AG09319 (cell line): ENCODE results near the gene WDR36.

Experiments
- DNase-seq: peaks from one replicate; pipeline ENCODE4 v3.0.0-alpha.2; 2010; ENCODE audit warnings: low read depth; ENCODE audit errors: extremely low read depth
- TF ChIP-seq, protein P1 (sequence below): IDR thresholded peaks from 2 replicates; pipeline ENCODE4 v1.5.1; 2011; ENCODE audit warnings: low read depth, mild to moderate bottlenecking, inconsistent platforms, low read length, moderate library complexity

The WDR36 gene

GRCh38 chr5:111173476-111173875 lies 81.3 kb downstream of the WDR36 start:
- TF ChIP-seq, protein P1, sequence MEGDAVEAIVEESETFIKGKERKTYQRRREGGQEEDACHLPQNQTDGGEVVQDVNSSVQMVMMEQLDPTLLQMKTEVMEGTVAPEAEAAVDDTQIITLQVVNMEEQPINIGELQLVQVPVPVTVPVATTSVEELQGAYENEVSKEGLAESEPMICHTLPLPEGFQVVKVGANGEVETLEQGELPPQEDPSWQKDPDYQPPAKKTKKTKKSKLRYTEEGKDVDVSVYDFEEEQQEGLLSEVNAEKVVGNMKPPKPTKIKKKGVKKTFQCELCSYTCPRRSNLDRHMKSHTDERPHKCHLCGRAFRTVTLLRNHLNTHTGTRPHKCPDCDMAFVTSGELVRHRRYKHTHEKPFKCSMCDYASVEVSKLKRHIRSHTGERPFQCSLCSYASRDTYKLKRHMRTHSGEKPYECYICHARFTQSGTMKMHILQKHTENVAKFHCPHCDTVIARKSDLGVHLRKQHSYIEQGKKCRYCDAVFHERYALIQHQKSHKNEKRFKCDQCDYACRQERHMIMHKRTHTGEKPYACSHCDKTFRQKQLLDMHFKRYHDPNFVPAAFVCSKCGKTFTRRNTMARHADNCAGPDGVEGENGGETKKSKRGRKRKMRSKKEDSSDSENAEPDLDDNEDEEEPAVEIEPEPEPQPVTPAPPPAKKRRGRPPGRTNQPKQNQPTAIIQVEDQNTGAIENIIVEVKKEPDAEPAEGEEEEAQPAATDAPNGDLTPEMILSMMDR, result no peak
- no peak for DNase-seq
